Rectal smooth muscle tissue (tissue), 1 donor: ENCODE results near the gene HCN1.

Source experiments
- H3K27ac ChIP-seq: one replicate; pipeline ENCODE4 v1.7.0; 2013; ENCODE audit warnings: low read depth, low read length, inconsistent platforms
- H3K27me3 ChIP-seq: one replicate; pipeline ENCODE4 v1.7.0; 2013; ENCODE audit warnings: low read length; ENCODE audit not compliant: control insufficient read depth, insufficient read depth
- H3K36me3 ChIP-seq: one replicate; pipeline ENCODE4 v1.7.0; 2013; ENCODE audit warnings: low read length; ENCODE audit not compliant: control insufficient read depth, insufficient read depth
- H3K4me1 ChIP-seq: one replicate; pipeline ENCODE4 v1.7.0; 2013; ENCODE audit warnings: low read length; ENCODE audit not compliant: control insufficient read depth, insufficient read depth
- H3K4me3 ChIP-seq: one replicate; pipeline ENCODE4 v1.7.0; 2013; ENCODE audit warnings: low read length
- H3K9ac ChIP-seq: one replicate; pipeline ENCODE4 v1.7.0; 2013; ENCODE audit warnings: low read length

The HCN1 gene

GRCh38 chr5:45696206-45696836, at the start of gene HCN1:
Gene HCN1 (minus strand): TSS chr5:45696380.
- H3K4me3 ChIP-seq = peak within 1 kb of the TSS; percentile 17
- H3K27ac ChIP-seq = no peak within 1 kb of the TSS
- H3K4me1 ChIP-seq = peaks cover 2% of the 10 kb centered on the region
- H3K9ac ChIP-seq = no peak within 1 kb of the TSS
- H3K36me3 ChIP-seq = no peaks in the 10 kb centered on the region
- H3K27me3 ChIP-seq = peaks cover 12% of the 10 kb centered on the region

GRCh38 chr5:45741110-45741509, 44.9 kb upstream of the HCN1 start:
- Histone ChIP-seq H3K4me3 (no peak overlapping the region), H3K4me1 (no peaks in the 10 kb centered on the region), H3K9ac (no peak overlapping the region), H3K27ac (no peak overlapping the region), H3K36me3 (no peaks in the 10 kb centered on the region), H3K27me3 (no peaks in the 10 kb centered on the region)

- Histone ChIP-seq H3K27ac (no peak overlapping the region), H3K36me3 (no peaks in the 10 kb centered on the region), H3K27me3 (no peaks in the 10 kb centered on the region), H3K9ac (no peak overlapping the region), H3K4me1 (no peaks in the 10 kb centered on the region), H3K4me3 (no peak overlapping the region)
These were observed 41.0 kb upstream of the HCN1 start for GRCh38 chr5:45737153-45737552.

GRCh38 chr5:45725537-45725936, 29.4 kb upstream of the HCN1 start:
- Histone ChIP-seq H3K4me1 (no peaks in the 10 kb centered on the region), H3K27ac (no peak overlapping the region), H3K9ac (no peak overlapping the region), H3K36me3 (no peaks in the 10 kb centered on the region), H3K27me3 (no peaks in the 10 kb centered on the region), H3K4me3 (no peak overlapping the region)

GRCh38 chr5:45697201-45697600, 1.0 kb upstream of the HCN1 start:
- peaks cover 12% of the 10 kb centered on the region for H3K27me3 ChIP-seq
- H3K9ac ChIP-seq = no peak overlapping the region
- peaks cover 2% of the 10 kb centered on the region for H3K4me1 ChIP-seq

GRCh38 chr5:45695804-45696156, 400 bp downstream of the HCN1 start:
- H3K4me3 ChIP-seq = peak overlapping the region; percentile 17
- no peak overlapping the region for H3K27ac ChIP-seq
- peaks cover 2% of the 10 kb centered on the region for H3K4me1 ChIP-seq
- no peak overlapping the region for H3K9ac ChIP-seq
- H3K27me3 ChIP-seq = peaks cover 12% of the 10 kb centered on the region
- H3K36me3 ChIP-seq = no peaks in the 10 kb centered on the region

More at GRCh38 chr5:45697201-45697600, 1.0 kb upstream of the HCN1 start:
- H3K4me3 ChIP-seq = no peak overlapping the region
- H3K27ac ChIP-seq = no peak overlapping the region
- no peaks in the 10 kb centered on the region for H3K36me3 ChIP-seq

GRCh38 chr5:45694971-45695803, 993 bp downstream of the HCN1 start:
- Histone ChIP-seq H3K9ac (no peak overlapping the region), H3K4me1 (peaks cover 2% of the 10 kb centered on the region), H3K4me3 (no peak overlapping the region), H3K27ac (no peak overlapping the region), H3K27me3 (peaks cover 12% of the 10 kb centered on the region), H3K36me3 (no peaks in the 10 kb centered on the region)

GRCh38 chr5:45694255-45694814, 1.8 kb downstream of the HCN1 start:
- peaks cover 12% of the 10 kb centered on the region for H3K27me3 ChIP-seq
- H3K9ac ChIP-seq = no peak overlapping the region

GRCh38 chr5:45692481-45692880, 3.7 kb downstream of the HCN1 start:
- H3K27ac ChIP-seq = no peak overlapping the region
- no peak overlapping the region for H3K9ac ChIP-seq
- no peaks in the 10 kb centered on the region for H3K36me3 ChIP-seq
- no peak overlapping the region for H3K4me3 ChIP-seq
- H3K27me3 ChIP-seq = peaks cover 12% of the 10 kb centered on the region
- peaks cover 2% of the 10 kb centered on the region for H3K4me1 ChIP-seq

More at GRCh38 chr5:45694255-45694814, 1.8 kb downstream of the HCN1 start:
- Histone ChIP-seq H3K36me3 (no peaks in the 10 kb centered on the region), H3K27ac (no peak overlapping the region), H3K4me1 (peaks cover 2% of the 10 kb centered on the region), H3K4me3 (no peak overlapping the region)

- H3K9ac ChIP-seq = no peak overlapping the region
- H3K36me3 ChIP-seq = no peaks in the 10 kb centered on the region
- H3K27me3 ChIP-seq = peaks cover 12% of the 10 kb centered on the region
- H3K27ac ChIP-seq = no peak overlapping the region
- peaks cover 2% of the 10 kb centered on the region for H3K4me1 ChIP-seq
- H3K4me3 ChIP-seq = no peak overlapping the region
These were observed 4.5 kb downstream of the HCN1 start for GRCh38 chr5:45691656-45692055.

- no peak overlapping the region for H3K9ac ChIP-seq
- H3K4me3 ChIP-seq = no peak overlapping the region
- no peaks in the 10 kb centered on the region for H3K4me1 ChIP-seq
- no peaks in the 10 kb centered on the region for H3K36me3 ChIP-seq
- H3K27ac ChIP-seq = no peak overlapping the region
- H3K27me3 ChIP-seq = no peaks in the 10 kb centered on the region
These were observed 8.5 kb downstream of the HCN1 start for GRCh38 chr5:45687701-45688100.

- no peak overlapping the region for H3K9ac ChIP-seq
- H3K27me3 ChIP-seq = no peaks in the 10 kb centered on the region
- H3K36me3 ChIP-seq = no peaks in the 10 kb centered on the region
- H3K4me3 ChIP-seq = no peak overlapping the region
- no peak overlapping the region for H3K27ac ChIP-seq
- no peaks in the 10 kb centered on the region for H3K4me1 ChIP-seq
These were observed 9.6 kb downstream of the HCN1 start for GRCh38 chr5:45686620-45687019.
